D721Med (cell line): ENCODE data around the gene LACTBL1.

Experiments
- DNase-seq: peaks from one replicate; pipeline ENCODE4 v3.0.0; 2011; ENCODE audit warnings: low spot score; ENCODE audit not compliant: insufficient read length
- FAIRE-seq: peaks from 2 replicates; lab custom pipeline; 2011; peaks lifted over from hg19 to GRCh38; lab: Jason Lieb, UNC
- CTCF ChIP-seq: IDR thresholded peaks from 2 replicates; pipeline ENCODE4 v1.5.1; 2012; ENCODE audit warnings: mild to moderate bottlenecking, control low read depth; ENCODE audit not compliant: insufficient read depth; ENCODE audit errors: missing control alignments

The LACTBL1 gene

GRCh38 chr1:22908880-22909426, 63.7 kb downstream of the LACTBL1 start:
- TF ChIP-seq CTCF: no peak
- DNase-seq (no peak), FAIRE-seq (no peak)

GRCh38 chr1:22907528-22907927, 65.1 kb downstream of the LACTBL1 start:
- no peak for TF ChIP-seq CTCF
- no peak for FAIRE-seq
- DNase-seq: no peak

DNA sequence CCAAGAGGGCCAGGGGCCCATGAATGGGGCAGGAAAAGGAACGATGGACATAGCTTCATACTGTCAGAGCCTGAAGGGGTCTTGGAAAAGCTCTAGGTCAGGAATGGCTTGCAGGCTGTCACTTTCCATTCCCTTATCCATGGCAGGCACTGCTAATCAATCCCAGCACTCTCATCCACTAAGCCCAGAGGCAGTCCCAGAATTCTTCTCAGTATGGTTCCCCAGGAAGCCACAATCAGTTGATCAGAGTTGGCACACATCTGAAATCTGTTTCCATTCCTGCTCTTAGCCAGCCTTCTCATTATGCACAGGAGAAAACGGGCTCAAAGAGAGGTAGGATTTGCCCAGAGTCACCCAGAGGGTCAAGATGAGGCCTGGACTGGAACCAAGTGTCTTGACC, 65.7 kb downstream of the LACTBL1 start:
- DNase-seq (no peak), FAIRE-seq (no peak)
- no peak for TF ChIP-seq CTCF

GRCh38 chr1:22903113-22903512, 69.6 kb downstream of the LACTBL1 start:
- DNase-seq (no peak), FAIRE-seq (no peak)
- TF ChIP-seq CTCF: no peak
